ENCODE results near the gene JAZF1. TPM values are rescaled to one million over a fixed set of nuclear protein-coding genes. Genes with fewer than 3 reads are reported as not detected.

The JAZF1 gene
- total RNA-seq, 1 donor from 2014 or later, result 6.4 TPM

DNA sequence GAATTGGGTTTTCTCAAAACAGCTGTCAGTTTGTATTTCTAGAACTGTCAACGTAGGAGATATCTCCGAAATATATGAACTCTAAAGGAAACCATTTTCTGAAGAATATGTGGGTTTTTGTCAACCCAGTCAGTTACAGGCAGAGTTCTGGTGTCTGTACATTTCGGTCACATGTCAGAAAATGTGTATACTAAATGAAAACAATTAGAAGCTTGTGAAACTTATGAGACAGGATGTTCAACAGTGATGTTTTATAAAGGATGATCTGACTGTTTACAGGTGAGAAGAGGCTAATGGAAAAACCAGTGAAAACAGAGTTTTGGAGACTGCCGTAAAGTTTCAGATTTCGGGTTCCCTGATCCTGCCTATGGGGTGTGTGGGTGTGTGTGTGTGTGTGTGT is 6.2 kb downstream of the JAZF1 start:
- no peak overlapping the region for H3K4me3 Mint-ChIP-seq (ENCODE audit: low read depth)
- no peak overlapping the region for H3K27ac Mint-ChIP-seq
- H3K27me3 Mint-ChIP-seq, result peaks cover 16% of the 10 kb centered on the region
- no peak for DNase-seq (ENCODE audit: low spot score, unreplicated experiment)
- H3K4me1 Mint-ChIP-seq (ENCODE audit: low read depth), result peaks cover 13% of the 10 kb centered on the region
- H3K36me3 Mint-ChIP-seq (ENCODE audit: insufficient read depth), result no peaks in the 10 kb centered on the region
- H3K9me3 Mint-ChIP-seq (ENCODE audit: low read depth), result no peaks in the 10 kb centered on the region
- TF ChIP-seq CTCF (IDR thresholded peaks at IDR 0.05; ENCODE audit: unreplicated experiment), result no peak

DNA sequence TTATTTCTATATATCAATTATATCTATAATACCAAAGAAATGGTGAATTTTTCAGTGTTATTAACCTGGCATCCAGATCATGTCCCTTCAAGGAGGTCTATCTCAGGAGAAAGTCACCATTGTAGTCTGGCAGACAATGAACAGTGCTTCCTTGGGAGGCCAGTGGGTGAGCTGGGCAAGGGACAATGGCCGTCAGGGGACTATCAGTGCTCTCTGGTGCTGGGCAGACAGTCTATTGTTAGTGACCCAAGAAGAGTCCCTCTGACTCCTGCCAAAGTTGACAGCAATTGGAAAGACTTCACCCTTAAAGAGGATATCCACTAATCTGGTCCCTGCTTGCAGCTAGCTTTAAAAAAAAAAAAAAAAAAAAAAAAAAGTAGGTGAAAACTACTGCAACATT is 7.1 kb downstream of the JAZF1 start:
- H3K9me3 Mint-ChIP-seq (ENCODE audit: low read depth), result no peaks in the 10 kb centered on the region
- H3K27me3 Mint-ChIP-seq, result peaks cover 10% of the 10 kb centered on the region
- H3K27ac Mint-ChIP-seq, result no peak overlapping the region
- DNase-seq (ENCODE audit: low spot score, unreplicated experiment), result no peak
- H3K36me3 Mint-ChIP-seq (ENCODE audit: insufficient read depth), result no peaks in the 10 kb centered on the region
- H3K4me1 Mint-ChIP-seq (ENCODE audit: low read depth), result peaks cover 12% of the 10 kb centered on the region
- no peak for TF ChIP-seq CTCF (IDR thresholded peaks at IDR 0.05; ENCODE audit: unreplicated experiment)
- H3K4me3 Mint-ChIP-seq (ENCODE audit: low read depth), result no peak overlapping the region

DNA sequence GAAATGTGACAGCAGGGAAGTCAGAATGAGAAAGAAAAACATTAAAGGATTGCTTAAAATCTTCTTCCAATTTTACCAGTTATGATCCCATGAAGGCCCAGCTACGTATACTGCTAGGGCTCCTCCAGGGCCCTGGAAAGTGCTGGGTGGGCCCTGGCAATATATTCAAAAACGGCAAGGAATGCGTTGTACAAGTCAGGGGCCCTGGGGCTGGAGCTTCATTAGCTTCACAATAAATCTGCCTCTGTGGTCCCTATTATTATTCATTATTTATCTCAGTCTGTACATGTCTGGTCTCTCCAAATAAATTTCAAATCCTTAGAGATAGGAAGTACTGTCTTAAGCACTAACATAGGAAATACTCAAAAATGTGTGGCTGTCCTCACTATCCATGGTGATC is 7.6 kb downstream of the JAZF1 start:
- H3K27ac Mint-ChIP-seq, result no peak overlapping the region
- no peaks in the 10 kb centered on the region for H3K9me3 Mint-ChIP-seq (ENCODE audit: low read depth)
- TF ChIP-seq CTCF (IDR thresholded peaks at IDR 0.05; ENCODE audit: unreplicated experiment), result no peak
- no peaks in the 10 kb centered on the region for H3K36me3 Mint-ChIP-seq (ENCODE audit: insufficient read depth)
- DNase-seq (ENCODE audit: low spot score, unreplicated experiment), result no peak
- no peak overlapping the region for H3K4me3 Mint-ChIP-seq (ENCODE audit: low read depth)
- H3K27me3 Mint-ChIP-seq, result peaks cover 10% of the 10 kb centered on the region
- peaks cover 15% of the 10 kb centered on the region for H3K4me1 Mint-ChIP-seq (ENCODE audit: low read depth)

GRCh38 chr7:28170701-28171100 is 9.9 kb downstream of the JAZF1 start:
- Mint-ChIP-seq H3K27me3 (no peaks in the 10 kb centered on the region), H3K4me1 (ENCODE audit: low read depth) (peaks cover 6% of the 10 kb centered on the region), H3K36me3 (ENCODE audit: insufficient read depth) (no peaks in the 10 kb centered on the region), H3K9me3 (ENCODE audit: low read depth) (no peaks in the 10 kb centered on the region), H3K27ac (no peak overlapping the region), H3K4me3 (ENCODE audit: low read depth) (no peak overlapping the region)
- no peak for TF ChIP-seq CTCF (IDR thresholded peaks at IDR 0.05; ENCODE audit: unreplicated experiment)
- DNase-seq (ENCODE audit: low spot score, unreplicated experiment), result no peak

- no peaks in the 10 kb centered on the region for H3K27me3 Mint-ChIP-seq
- no peak overlapping the region for H3K27ac Mint-ChIP-seq
- no peaks in the 10 kb centered on the region for H3K9me3 Mint-ChIP-seq (ENCODE audit: low read depth)
- no peaks in the 10 kb centered on the region for H3K36me3 Mint-ChIP-seq (ENCODE audit: insufficient read depth)
- peaks cover 6% of the 10 kb centered on the region for H3K4me1 Mint-ChIP-seq (ENCODE audit: low read depth)
- no peak overlapping the region for H3K4me3 Mint-ChIP-seq (ENCODE audit: low read depth)
- TF ChIP-seq CTCF (IDR thresholded peaks at IDR 0.05; ENCODE audit: unreplicated experiment), result no peak
- no peak for DNase-seq (ENCODE audit: low spot score, unreplicated experiment)
These were observed 11.4 kb downstream of the JAZF1 start for GRCh38 chr7:28169230-28169629.

Measured in progenitor cell of endocrine pancreas (in vitro differentiated cells).